GM12891 (cell line): ENCODE measurements around the gene SMYD3.

Experiments
- POLR2A ChIP-seq: IDR thresholded peaks from 2 replicates; pipeline ENCODE4 v1.6.1; 2011; ENCODE audit warnings: low read depth, low read length, control low read depth
- POLR2AphosphoS5 ChIP-seq: IDR thresholded peaks from 2 replicates; pipeline ENCODE4 v1.6.1; 2011; ENCODE audit warnings: low read depth, low read length, control low read depth
- SPI1 ChIP-seq: IDR thresholded peaks from 2 replicates; pipeline ENCODE4 v1.6.1; 2011; ENCODE audit warnings: low read depth, low read length, control low read depth
- TAF1 ChIP-seq: IDR thresholded peaks from 2 replicates; pipeline ENCODE4 v1.6.1; 2011; ENCODE audit warnings: low read depth, low read length, control low read depth

DNA sequence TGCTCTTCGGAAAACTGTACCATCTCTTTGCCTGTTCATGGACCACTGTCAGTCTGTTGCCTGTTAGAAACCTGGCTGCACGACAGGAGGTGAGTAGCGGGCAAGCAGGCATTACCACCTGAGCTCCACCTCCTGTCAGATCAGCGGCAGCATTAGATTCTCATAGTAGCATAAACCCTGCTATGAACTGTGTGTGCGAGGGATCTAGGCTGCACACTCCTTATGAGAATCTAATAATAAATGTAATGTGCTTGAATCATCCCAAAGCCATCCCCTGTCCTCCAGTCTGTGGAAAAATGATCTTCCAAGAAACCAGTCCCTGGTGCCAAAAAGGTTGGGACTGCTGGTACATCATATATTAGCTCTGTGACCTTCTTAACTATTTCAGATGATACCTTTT, 110.0 kb downstream of the SMYD3 start:
- no peak for TF ChIP-seq TAF1
- no peak for TF ChIP-seq POLR2A
- no peak for TF ChIP-seq POLR2AphosphoS5
- TF ChIP-seq SPI1: no peak
